ENCODE results near the gene OXSM.

OXSM gene

DNA sequence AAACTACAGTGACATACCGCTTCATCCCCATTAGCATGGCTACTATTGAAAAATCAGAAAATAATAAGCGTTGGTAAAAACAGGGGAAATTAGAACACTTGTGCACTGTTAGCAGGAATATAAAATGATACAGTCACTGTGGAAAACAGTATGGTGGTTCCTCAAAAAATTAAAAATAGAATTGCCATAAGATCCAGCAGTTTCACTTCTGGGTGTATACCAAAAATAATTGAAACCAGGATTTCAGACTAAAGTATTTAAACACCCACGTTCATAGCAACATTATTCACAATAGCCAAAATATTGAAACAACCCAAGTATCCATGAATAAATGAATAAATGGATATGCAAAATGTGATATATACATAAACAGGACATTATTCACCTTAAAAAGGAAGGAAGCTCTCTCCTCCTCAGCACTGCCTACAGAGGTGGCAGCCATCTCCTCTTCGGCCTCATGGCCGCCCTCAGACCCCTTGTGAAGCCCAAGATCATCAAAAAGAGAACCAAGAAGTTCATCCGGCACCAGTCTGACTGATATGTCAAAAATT lies 40.8 kb upstream of the OXSM start:
- Histone ChIP-seq H3K79me2 (ENCODE audit: low read length) (no peaks in the 10 kb centered on the region), H3K27me3 (ENCODE audit: low read depth, low read length) (no peaks in the 10 kb centered on the region), H2AFZ (ENCODE audit: low read depth, low read length) (no peak overlapping the region), H3K4me3 (ENCODE audit: low read length) (no peak overlapping the region), H3K27ac (ENCODE audit: low read length) (no peak overlapping the region), H3K9me3 (ENCODE audit: insufficient read depth, low read length) (no peaks in the 10 kb centered on the region), H3K36me3 (replicated peaks; ENCODE audit: low read depth, low read length) (peaks cover 72% of the 10 kb centered on the region), H3K9ac (ENCODE audit: low read length) (no peak overlapping the region), H4K20me1 (ENCODE audit: insufficient read depth, low read length) (peaks cover 4% of the 10 kb centered on the region; the same call in 1 of the 2 replicates), H3K4me2 (ENCODE audit: low read length) (no peak overlapping the region), H3K4me1 (ENCODE audit: low read length) (no peaks in the 10 kb centered on the region)
- TF ChIP-seq, protein P1, sequence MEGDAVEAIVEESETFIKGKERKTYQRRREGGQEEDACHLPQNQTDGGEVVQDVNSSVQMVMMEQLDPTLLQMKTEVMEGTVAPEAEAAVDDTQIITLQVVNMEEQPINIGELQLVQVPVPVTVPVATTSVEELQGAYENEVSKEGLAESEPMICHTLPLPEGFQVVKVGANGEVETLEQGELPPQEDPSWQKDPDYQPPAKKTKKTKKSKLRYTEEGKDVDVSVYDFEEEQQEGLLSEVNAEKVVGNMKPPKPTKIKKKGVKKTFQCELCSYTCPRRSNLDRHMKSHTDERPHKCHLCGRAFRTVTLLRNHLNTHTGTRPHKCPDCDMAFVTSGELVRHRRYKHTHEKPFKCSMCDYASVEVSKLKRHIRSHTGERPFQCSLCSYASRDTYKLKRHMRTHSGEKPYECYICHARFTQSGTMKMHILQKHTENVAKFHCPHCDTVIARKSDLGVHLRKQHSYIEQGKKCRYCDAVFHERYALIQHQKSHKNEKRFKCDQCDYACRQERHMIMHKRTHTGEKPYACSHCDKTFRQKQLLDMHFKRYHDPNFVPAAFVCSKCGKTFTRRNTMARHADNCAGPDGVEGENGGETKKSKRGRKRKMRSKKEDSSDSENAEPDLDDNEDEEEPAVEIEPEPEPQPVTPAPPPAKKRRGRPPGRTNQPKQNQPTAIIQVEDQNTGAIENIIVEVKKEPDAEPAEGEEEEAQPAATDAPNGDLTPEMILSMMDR (IDR thresholded peaks at IDR 0.05; ENCODE audit: low read depth, low read length), result no peak
- TF ChIP-seq EZH2phosphoT487 (IDR thresholded peaks at IDR 0.05; ENCODE audit: low read depth), result no peak

DNA sequence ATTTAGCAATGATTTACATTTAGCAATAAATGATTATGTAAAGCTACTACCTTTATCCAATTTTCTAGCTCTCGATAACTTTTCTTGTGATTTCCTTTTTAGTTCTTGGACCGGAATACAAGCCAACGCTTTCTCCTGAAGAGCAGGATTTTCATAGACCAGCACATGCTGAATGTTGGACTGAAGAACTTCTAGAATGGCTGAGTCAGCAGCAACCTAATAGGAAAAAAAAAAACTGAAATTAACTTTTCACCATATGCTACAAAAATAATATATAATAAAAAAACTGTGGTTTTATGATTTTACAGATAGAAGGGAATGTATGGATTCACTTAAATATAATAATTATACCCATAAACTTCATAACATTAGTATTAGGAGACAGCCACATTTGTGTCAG lies 38.8 kb upstream of the OXSM start:
- H3K79me2 ChIP-seq (ENCODE audit: low read length), result no peaks in the 10 kb centered on the region
- H3K36me3 ChIP-seq (replicated peaks; ENCODE audit: low read depth, low read length), result peaks cover 58% of the 10 kb centered on the region
- H3K27me3 ChIP-seq (ENCODE audit: low read depth, low read length), result no peaks in the 10 kb centered on the region
- no peaks in the 10 kb centered on the region for H3K4me1 ChIP-seq (ENCODE audit: low read length)
- H2AFZ ChIP-seq (ENCODE audit: low read depth, low read length), result no peak overlapping the region
- no peak overlapping the region for H3K27ac ChIP-seq (ENCODE audit: low read length)
- no peak overlapping the region for H3K4me3 ChIP-seq (ENCODE audit: low read length)
- no peak overlapping the region for H3K4me2 ChIP-seq (ENCODE audit: low read length)
- no peak for TF ChIP-seq EZH2phosphoT487 (IDR thresholded peaks at IDR 0.05; ENCODE audit: low read depth)
- TF ChIP-seq, protein P1 (IDR thresholded peaks at IDR 0.05; ENCODE audit: low read depth, low read length), result no peak
- H4K20me1 ChIP-seq (ENCODE audit: insufficient read depth, low read length), result peaks cover 10% of the 10 kb centered on the region
- no peak overlapping the region for H3K9ac ChIP-seq (ENCODE audit: low read length)
- H3K9me3 ChIP-seq (ENCODE audit: insufficient read depth, low read length), result no peaks in the 10 kb centered on the region

DNA sequence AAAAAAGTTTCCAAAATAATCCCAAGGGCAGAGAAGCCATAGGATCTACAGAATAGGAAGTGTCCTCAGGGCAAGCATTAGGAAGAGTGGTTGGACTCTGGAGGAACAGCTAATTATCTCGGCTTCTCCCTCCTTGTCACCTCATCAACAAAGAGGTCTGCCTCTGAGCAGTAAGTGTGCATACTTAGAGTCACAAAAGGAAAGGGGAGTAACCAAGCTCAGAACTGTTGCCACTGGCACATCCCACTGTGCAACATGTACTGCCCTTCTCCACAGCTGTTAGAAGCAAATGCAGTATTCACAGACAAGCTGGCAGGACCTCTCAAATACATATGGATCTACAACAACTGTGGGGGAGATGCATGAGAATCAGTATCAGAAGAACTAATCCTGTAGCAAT lies 38.2 kb upstream of the OXSM start:
- TF ChIP-seq EZH2phosphoT487 (IDR thresholded peaks at IDR 0.05; ENCODE audit: low read depth), result no peak
- TF ChIP-seq, protein P1 (IDR thresholded peaks at IDR 0.05; ENCODE audit: low read depth, low read length), result no peak
- Histone ChIP-seq H3K9me3 (ENCODE audit: insufficient read depth, low read length) (no peaks in the 10 kb centered on the region), H4K20me1 (ENCODE audit: insufficient read depth, low read length) (peaks cover 12% of the 10 kb centered on the region), H3K36me3 (replicated peaks; ENCODE audit: low read depth, low read length) (peaks cover 58% of the 10 kb centered on the region), H3K4me3 (ENCODE audit: low read length) (no peak overlapping the region), H3K9ac (ENCODE audit: low read length) (no peak overlapping the region), H3K4me1 (ENCODE audit: low read length) (no peaks in the 10 kb centered on the region), H3K27me3 (ENCODE audit: low read depth, low read length) (no peaks in the 10 kb centered on the region), H2AFZ (ENCODE audit: low read depth, low read length) (no peak overlapping the region), H3K4me2 (ENCODE audit: low read length) (no peak overlapping the region), H3K79me2 (ENCODE audit: low read length) (no peaks in the 10 kb centered on the region), H3K27ac (ENCODE audit: low read length) (no peak overlapping the region)

DNA sequence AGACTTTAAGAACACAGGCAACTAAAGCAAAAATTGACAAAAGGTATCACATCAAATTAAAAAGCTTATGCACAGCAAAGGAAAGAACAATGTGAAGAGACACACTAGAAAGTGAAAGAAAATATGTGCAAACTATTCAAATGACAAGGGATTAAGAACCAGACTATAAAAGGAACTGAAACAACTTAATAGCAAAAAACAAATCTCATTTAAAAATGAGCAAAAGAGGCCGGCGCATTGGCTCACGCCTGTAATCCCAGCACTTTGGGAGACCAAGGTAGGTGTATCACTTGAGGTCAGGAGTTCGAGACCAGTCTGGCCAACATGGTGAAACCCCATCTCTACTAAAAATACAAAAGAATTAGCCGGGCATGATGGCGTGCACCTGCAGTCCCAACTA lies 21.0 kb upstream of the OXSM start:
- H3K27ac ChIP-seq (ENCODE audit: low read length), result no peak overlapping the region
- peaks cover 2% of the 10 kb centered on the region; the same call in 1 of the 2 replicates for H4K20me1 ChIP-seq (ENCODE audit: insufficient read depth, low read length)

More for the DNA sequence above, 21.0 kb upstream of the OXSM start:
- H3K36me3 ChIP-seq (replicated peaks; ENCODE audit: low read depth, low read length), result peaks cover 50% of the 10 kb centered on the region
- H3K4me1 ChIP-seq (ENCODE audit: low read length), result peaks cover 10% of the 10 kb centered on the region
- TF ChIP-seq EZH2phosphoT487 (IDR thresholded peaks at IDR 0.05; ENCODE audit: low read depth), result no peak
- TF ChIP-seq, protein P1 (IDR thresholded peaks at IDR 0.05; ENCODE audit: low read depth, low read length), result no peak
- H3K79me2 ChIP-seq (ENCODE audit: low read length), result peaks cover 7% of the 10 kb centered on the region
- no peak overlapping the region for H3K4me2 ChIP-seq (ENCODE audit: low read length)
- H3K9me3 ChIP-seq (ENCODE audit: insufficient read depth, low read length), result peaks cover 5% of the 10 kb centered on the region
- H2AFZ ChIP-seq (ENCODE audit: low read depth, low read length), result no peak overlapping the region
- no peak overlapping the region for H3K4me3 ChIP-seq (ENCODE audit: low read length)
- no peak overlapping the region for H3K9ac ChIP-seq (ENCODE audit: low read length)
- no peaks in the 10 kb centered on the region for H3K27me3 ChIP-seq (ENCODE audit: low read depth, low read length)

Data from OCI-LY3 (cell line).